ENCODE results near the gene CCDC54. TPM values are rescaled to one million over a fixed set of nuclear protein-coding genes. Genes with fewer than 3 reads are reported as not detected.

Gene CCDC54
- total RNA-seq, 4 donors from 2014 or later = not detected

GRCh38 chr3:107409365-107409764 is 32.1 kb downstream of the CCDC54 start:
- Histone ChIP-seq H3K27me3 (no peaks in the 10 kb centered on the region), H3K4me3 (no peak overlapping the region), H3K27ac (no peak overlapping the region), H3K36me3 (no peaks in the 10 kb centered on the region), H3K9me3 (peaks cover 0 to 24% (median 5%) of the 10 kb centered on the region in 4 donors), H3K4me1 (no peaks in the 10 kb centered on the region)
- 87 to 92% methylated on average over 2 of the region's 2 CpGs for WGBS, 2 donors
- no peak for TF ChIP-seq EP300 (IDR thresholded peaks at IDR 0.05)
- no peak for TF ChIP-seq CTCF (IDR thresholded peaks at IDR 0.05)
- no peak for TF ChIP-seq POLR2A (IDR thresholded peaks at IDR 0.05)
- DNase-seq (ENCODE audit: low spot score in 2 of 2) = no peak

DNA sequence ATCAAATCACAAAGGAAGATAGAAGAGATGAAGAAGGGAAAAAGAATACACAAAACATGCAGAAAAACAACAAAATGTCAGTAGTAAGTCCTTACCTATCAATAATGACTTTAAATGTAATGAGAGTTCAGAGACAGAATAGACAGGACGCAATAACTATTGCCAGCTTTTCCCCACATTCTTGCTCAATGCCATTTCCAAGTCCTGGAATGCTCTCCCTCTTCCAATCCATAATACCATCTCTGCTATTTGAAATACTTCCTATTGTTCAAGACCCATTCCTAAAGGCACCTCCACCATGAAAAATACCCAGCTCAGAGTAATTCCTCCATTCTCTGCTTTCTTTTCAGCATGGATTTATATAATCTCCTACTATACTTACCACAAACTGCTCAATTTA is 33.4 kb downstream of the CCDC54 start:
- 87 to 89% methylated on average over 1 of the region's 1 CpG for WGBS, 2 donors
- no peaks in the 10 kb centered on the region for H3K4me1 ChIP-seq
- no peak overlapping the region for H3K27ac ChIP-seq
- H3K4me3 ChIP-seq = no peak overlapping the region
- no peak for DNase-seq (ENCODE audit: low spot score in 2 of 2)
- TF ChIP-seq CTCF (IDR thresholded peaks at IDR 0.05) = no peak
- TF ChIP-seq POLR2A (IDR thresholded peaks at IDR 0.05) = no peak
- no peak for TF ChIP-seq EP300 (IDR thresholded peaks at IDR 0.05)
- no peaks in the 10 kb centered on the region for H3K36me3 ChIP-seq
- no peaks in the 10 kb centered on the region for H3K27me3 ChIP-seq
- H3K9me3 ChIP-seq = peaks cover 0 to 24% (median 5%) of the 10 kb centered on the region in 4 donors

- Histone ChIP-seq H3K9me3 (peaks cover 0 to 24% (median 5%) of the 10 kb centered on the region in 4 donors), H3K36me3 (no peaks in the 10 kb centered on the region), H3K4me3 (no peak overlapping the region), H3K27me3 (no peaks in the 10 kb centered on the region), H3K27ac (no peak overlapping the region), H3K4me1 (no peaks in the 10 kb centered on the region)
- TF ChIP-seq CTCF (IDR thresholded peaks at IDR 0.05) = no peak
- TF ChIP-seq EP300 (IDR thresholded peaks at IDR 0.05) = no peak
- no peak for TF ChIP-seq POLR2A (IDR thresholded peaks at IDR 0.05)
- DNase-seq (ENCODE audit: low spot score in 2 of 2) = no peak
Measured at GRCh38 chr3:107411056-107411455, 33.8 kb downstream of the CCDC54 start.

DNA sequence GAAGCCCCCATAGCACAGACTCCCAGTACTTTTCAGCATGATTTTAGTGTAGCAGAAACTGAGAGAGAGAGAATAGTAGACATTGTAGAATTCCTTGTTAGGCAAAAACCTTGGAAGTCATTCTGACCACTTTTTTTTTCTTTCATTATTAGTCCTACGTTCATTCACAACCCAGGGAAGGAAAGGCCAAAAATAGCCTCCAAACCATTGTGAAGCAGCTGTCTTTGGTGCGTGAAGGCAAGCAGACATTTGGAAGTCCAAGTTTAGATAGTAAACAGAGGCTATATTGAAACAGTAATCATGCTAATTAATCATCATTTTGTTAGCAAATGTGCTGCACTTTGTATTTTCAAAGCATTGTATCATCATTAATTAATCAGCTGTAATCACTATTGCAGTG is 34.5 kb downstream of the CCDC54 start:
- H3K4me1 ChIP-seq = no peaks in the 10 kb centered on the region
- H3K4me3 ChIP-seq = no peak overlapping the region
- no peak for DNase-seq (ENCODE audit: low spot score in 2 of 2)
- no peaks in the 10 kb centered on the region for H3K27me3 ChIP-seq
- H3K27ac ChIP-seq = no peak overlapping the region
- TF ChIP-seq POLR2A (IDR thresholded peaks at IDR 0.05) = no peak
- TF ChIP-seq CTCF (IDR thresholded peaks at IDR 0.05) = no peak
- no peak for TF ChIP-seq EP300 (IDR thresholded peaks at IDR 0.05)
- peaks cover 0 to 24% (median 5%) of the 10 kb centered on the region in 4 donors for H3K9me3 ChIP-seq
- H3K36me3 ChIP-seq = no peaks in the 10 kb centered on the region
- WGBS, 2 donors = 44 to 53% methylated on average over 2 of the region's 2 CpGs

DNA sequence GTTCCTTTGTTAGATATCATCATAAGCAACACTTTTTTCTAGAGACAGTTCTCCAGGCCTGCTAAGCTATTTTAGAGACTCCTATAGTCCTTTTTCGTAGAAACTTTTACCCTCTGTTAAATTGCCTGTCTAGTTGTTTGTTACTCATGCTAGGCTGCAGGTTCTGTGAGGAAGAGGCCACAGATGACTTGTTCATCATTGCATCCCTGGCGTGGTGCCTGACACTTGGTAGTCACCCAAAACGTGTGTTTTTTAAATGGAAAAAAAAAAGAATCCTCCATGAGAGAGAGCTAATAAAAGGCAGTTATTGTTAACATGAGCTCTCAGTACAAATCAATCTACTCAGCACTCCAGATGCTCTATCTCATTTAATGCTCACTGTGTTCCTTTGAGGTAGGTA is 35.1 kb downstream of the CCDC54 start:
- Histone ChIP-seq H3K4me1 (no peaks in the 10 kb centered on the region), H3K27ac (no peak overlapping the region), H3K9me3 (peaks cover 0 to 24% (median 5%) of the 10 kb centered on the region in 4 donors), H3K36me3 (no peaks in the 10 kb centered on the region), H3K4me3 (no peak overlapping the region), H3K27me3 (no peaks in the 10 kb centered on the region)
- WGBS, 2 donors = 56 to 62% methylated on average over 3 of the region's 3 CpGs
- DNase-seq (ENCODE audit: low spot score in 2 of 2) = no peak
- TF ChIP-seq EP300 (IDR thresholded peaks at IDR 0.05) (no peak), CTCF (IDR thresholded peaks at IDR 0.05) (no peak), POLR2A (IDR thresholded peaks at IDR 0.05) (no peak)

All from tibial nerve (tissue), 4 donors.